Measurements from ENCODE around the gene LCE1E.
A peak's percentile ranks its signal among the peaks of the same experiment; 100 is the strongest.

Gene LCE1E

DNA sequence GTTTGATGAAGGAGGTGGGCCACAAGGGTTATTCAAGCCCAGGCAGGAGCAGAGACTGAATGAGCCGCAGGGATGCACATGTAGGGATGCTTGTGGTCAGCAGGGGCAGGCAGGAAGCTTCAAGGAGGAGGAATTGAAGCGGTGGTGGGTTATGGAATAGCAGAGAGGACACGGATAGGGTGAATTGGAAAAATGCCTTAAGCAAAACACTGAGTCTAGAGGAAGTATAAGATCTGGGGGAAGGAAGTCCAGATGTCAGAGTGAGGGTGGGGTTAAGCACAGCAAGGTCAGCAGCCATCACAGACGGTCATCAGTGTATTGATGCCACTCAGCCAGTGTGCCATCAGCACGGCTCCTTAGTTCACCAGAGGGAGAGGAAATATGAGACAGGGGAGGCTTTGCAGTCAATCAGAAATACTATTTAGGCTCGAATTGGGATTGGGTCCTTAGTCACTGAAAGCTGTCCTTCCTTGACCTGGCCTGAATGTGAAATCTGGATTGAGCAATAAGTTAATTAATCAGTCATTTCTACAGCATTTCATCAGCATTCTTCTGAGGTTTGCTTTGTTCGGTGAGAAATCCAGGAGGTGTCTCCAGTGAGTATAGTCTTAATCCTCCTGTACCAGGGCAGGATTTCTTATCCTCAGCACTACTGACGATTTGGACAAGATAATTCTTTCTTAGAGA lies 17.1 kb upstream of the LCE1E start:
- no peaks in the 10 kb centered on the region for H3K27me3 ChIP-seq (replicated peaks)
- no peak for DNase-seq
- H3K4me3 ChIP-seq (ENCODE audit: low read depth, low read length): no peak overlapping the region
- H3K36me3 ChIP-seq (replicated peaks): no peaks in the 10 kb centered on the region
- no peak overlapping the region for H3K27ac ChIP-seq
- TF ChIP-seq, protein P1, sequence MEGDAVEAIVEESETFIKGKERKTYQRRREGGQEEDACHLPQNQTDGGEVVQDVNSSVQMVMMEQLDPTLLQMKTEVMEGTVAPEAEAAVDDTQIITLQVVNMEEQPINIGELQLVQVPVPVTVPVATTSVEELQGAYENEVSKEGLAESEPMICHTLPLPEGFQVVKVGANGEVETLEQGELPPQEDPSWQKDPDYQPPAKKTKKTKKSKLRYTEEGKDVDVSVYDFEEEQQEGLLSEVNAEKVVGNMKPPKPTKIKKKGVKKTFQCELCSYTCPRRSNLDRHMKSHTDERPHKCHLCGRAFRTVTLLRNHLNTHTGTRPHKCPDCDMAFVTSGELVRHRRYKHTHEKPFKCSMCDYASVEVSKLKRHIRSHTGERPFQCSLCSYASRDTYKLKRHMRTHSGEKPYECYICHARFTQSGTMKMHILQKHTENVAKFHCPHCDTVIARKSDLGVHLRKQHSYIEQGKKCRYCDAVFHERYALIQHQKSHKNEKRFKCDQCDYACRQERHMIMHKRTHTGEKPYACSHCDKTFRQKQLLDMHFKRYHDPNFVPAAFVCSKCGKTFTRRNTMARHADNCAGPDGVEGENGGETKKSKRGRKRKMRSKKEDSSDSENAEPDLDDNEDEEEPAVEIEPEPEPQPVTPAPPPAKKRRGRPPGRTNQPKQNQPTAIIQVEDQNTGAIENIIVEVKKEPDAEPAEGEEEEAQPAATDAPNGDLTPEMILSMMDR (IDR thresholded peaks at IDR 0.05; ENCODE audit: low read depth, low read length, missing control alignments): no peak
- in situ Hi-C loops (cut with HindIII; ENCODE audit: low pct_ligation_motif_present, low sequenced_read_pairs): no loop called here

DNA sequence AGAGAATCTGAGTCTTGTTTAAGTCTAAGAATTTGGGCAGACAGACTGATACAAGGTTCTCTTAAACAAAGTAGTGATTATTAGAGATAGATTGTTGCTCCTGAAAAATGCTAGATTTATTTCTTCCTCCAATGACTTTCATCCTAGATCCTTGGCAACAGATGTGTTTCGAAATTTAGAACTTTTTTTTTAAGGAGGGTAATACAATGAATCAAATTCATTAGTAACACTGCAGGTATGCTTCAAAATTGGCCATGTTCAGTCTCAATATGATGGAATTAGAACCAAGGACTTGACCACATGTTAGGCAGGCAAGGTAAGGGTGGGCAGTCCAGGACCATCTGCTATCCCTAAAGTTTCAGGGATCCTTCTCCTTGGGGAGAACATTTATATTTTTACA lies 15.6 kb upstream of the LCE1E start:
- TF ChIP-seq, protein P1 (IDR thresholded peaks at IDR 0.05; ENCODE audit: low read depth, low read length, missing control alignments): no peak
- H3K27ac ChIP-seq: no peak overlapping the region

DNA sequence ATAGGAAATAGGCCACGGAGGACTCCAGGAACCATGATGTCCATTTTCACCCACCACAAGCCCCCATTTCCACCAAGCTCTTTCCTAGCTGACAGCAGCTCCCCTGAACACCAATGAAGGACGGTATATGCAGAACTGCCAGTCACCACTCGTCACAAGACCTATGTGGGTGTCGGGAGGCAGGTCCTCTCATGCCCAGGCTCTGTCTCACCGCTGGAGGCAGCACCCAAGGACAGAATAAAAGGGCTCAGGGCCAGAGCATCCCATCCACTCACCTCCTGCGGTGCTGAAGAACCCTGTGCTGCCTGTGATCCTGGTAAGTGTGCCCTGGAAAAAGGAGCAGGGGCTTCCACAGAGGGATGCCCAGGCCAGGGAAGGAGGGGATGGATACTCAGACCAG lies 11.2 kb upstream of the LCE1E start, which contains the start of gene LCE1F:
Gene LCE1F (plus strand): TSS at position 266 of the 400 bp plus-strand sequence. CDS start 1,232 bp downstream, outside the sequence.
- in situ Hi-C loops (cut with HindIII; ENCODE audit: low pct_ligation_motif_present, low sequenced_read_pairs): no loop called here
- no peak for DNase-seq
- Histone ChIP-seq H3K36me3 (replicated peaks) (no peaks in the 10 kb centered on the region), H3K27me3 (replicated peaks) (no peaks in the 10 kb centered on the region), H3K27ac (no peak within 1 kb of the TSS), H3K4me3 (ENCODE audit: low read depth, low read length) (no peak within 1 kb of the TSS)
- TF ChIP-seq, protein P1 (IDR thresholded peaks at IDR 0.05; ENCODE audit: low read depth, low read length, missing control alignments): no peak

More for the DNA sequence above, 15.6 kb upstream of the LCE1E start:
- no peak for DNase-seq
- Histone ChIP-seq H3K4me3 (ENCODE audit: low read depth, low read length) (no peak overlapping the region), H3K36me3 (replicated peaks) (no peaks in the 10 kb centered on the region), H3K27me3 (replicated peaks) (no peaks in the 10 kb centered on the region)
- in situ Hi-C loops (cut with HindIII; ENCODE audit: low pct_ligation_motif_present, low sequenced_read_pairs): no loop called here

DNA sequence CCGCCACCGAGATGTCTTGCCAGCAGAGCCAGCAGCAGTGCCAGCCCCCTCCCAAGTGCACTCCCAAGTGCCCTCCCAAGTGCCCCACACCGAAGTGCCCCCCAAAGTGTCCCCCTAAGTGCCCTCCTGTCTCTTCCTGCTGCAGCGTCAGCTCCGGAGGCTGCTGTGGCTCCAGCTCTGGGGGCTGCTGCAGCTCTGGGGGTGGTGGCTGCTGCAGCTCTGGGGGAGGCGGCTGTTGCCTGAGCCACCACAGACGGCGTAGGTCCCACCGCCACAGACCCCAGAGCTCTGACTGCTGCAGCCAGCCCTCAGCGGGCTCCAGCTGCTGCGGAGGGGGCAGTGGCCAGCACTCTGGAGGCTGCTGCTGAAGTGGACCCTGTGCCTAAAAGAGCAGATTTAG lies 9.7 kb upstream of the LCE1E start:
- DNase-seq: no peak
- Histone ChIP-seq H3K36me3 (replicated peaks) (no peaks in the 10 kb centered on the region), H3K4me3 (ENCODE audit: low read depth, low read length) (no peak overlapping the region), H3K27ac (no peak overlapping the region), H3K27me3 (replicated peaks) (no peaks in the 10 kb centered on the region)
- TF ChIP-seq, protein P1 (IDR thresholded peaks at IDR 0.05; ENCODE audit: low read depth, low read length, missing control alignments): no peak
- in situ Hi-C loops (cut with HindIII; ENCODE audit: low pct_ligation_motif_present, low sequenced_read_pairs): no loop called here

- H3K27ac ChIP-seq: no peak overlapping the region
- in situ Hi-C loops (cut with HindIII; ENCODE audit: low pct_ligation_motif_present, low sequenced_read_pairs): no loop called here
- H3K36me3 ChIP-seq (replicated peaks): no peaks in the 10 kb centered on the region
- no peak overlapping the region for H3K4me3 ChIP-seq (ENCODE audit: low read depth, low read length)
- no peaks in the 10 kb centered on the region for H3K27me3 ChIP-seq (replicated peaks)
- TF ChIP-seq, protein P1 (IDR thresholded peaks at IDR 0.05; ENCODE audit: low read depth, low read length, missing control alignments): peak; percentile 33
- no peak for DNase-seq
Observed at GRCh38 chr1:152777510-152778137, 8.4 kb upstream of the LCE1E start.

Measured in brain microvascular endothelial cell (primary cell).